GM12878 (cell line): ENCODE results near the gene LSP1. TPM values are rescaled to one million over a fixed set of nuclear protein-coding genes. Genes with fewer than 3 reads are reported as not detected.

Experiments
- ATAC-seq: fragments of 200-7000 bp; cut with Tn5 transposase; 3 replicates; pipeline ENCODE4 v1.9.1; 2020; ENCODE audit warnings: mild to moderate bottlenecking, moderate library complexity
- BruUV-seq: library from RNA; stranded (reverse); fragments of 400-500 nt; replicated peaks from 2 replicates; lab custom pipeline; 2021; lab: Mats Ljungman, UMichigan
- CTCF ChIA-PET: fragments of 300-600 bp; sonication (Branson Sonifier 250); formaldehyde crosslinking; extraction: SDS; loops from one replicate; lab custom pipeline; 2021; ENCODE audit warnings: inconsistent platforms; lab: Yijun Ruan, JAX
- POLR2A ChIA-PET: fragments of 350-600 bp; formaldehyde crosslinking; extraction: SDS; loops from one replicate; lab custom pipeline; 2021; ENCODE audit warnings: inconsistent platforms; lab: Charles Lee
- RAD21 ChIA-PET: fragments of 300-600 bp; sonication (Branson Sonifier 250); formaldehyde crosslinking; loops from one replicate; lab custom pipeline; 2023; ENCODE audit warnings: antibody characterized with exemption; ENCODE audit not compliant: unreplicated experiment; lab: Charles Lee
- SMC1A ChIA-PET: fragments of 300-600 bp; sonication (Branson Sonifier 250); formaldehyde crosslinking; loops from one replicate; lab custom pipeline; 2023; ENCODE audit not compliant: unreplicated experiment, uncharacterized antibody; lab: Charles Lee
- DNase-seq: peaks from one replicate; pipeline ENCODE4 v3.0.0-alpha.2; 2011; ENCODE audit warnings: low read depth, low spot score
- FAIRE-seq: peaks from 3 replicates; lab custom pipeline; 2011; peaks lifted over from hg19 to GRCh38; lab: Jason Lieb, UNC
- H2AFZ ChIP-seq: 2 replicates; pipeline ENCODE4 v1.6.0; 2011; ENCODE audit warnings: low read depth, low read length, control low read depth; ENCODE audit not compliant: control insufficient read depth
- H3K27ac ChIP-seq: 2 replicates; pipeline ENCODE4 v1.5.1; 2011; ENCODE audit warnings: control low read depth; ENCODE audit not compliant: control insufficient read depth, insufficient read depth
- H3K27me3 ChIP-seq, 2 experiments: replicated peaks in 1 of 2; 2 replicates each; pipeline versions ENCODE4 v1.6.0 to v1.6.1; 2011; ENCODE audit warnings: low read length in 1 of 2; ENCODE audit not compliant: control insufficient read depth in 2 of 2, insufficient read depth in 2 of 2
- H3K36me3 ChIP-seq, 2 experiments: 2 replicates each; pipeline ENCODE4 v1.5.1; 2011; ENCODE audit warnings: low read length in 1 of 2; ENCODE audit not compliant: control insufficient read depth in 2 of 2, insufficient read depth in 2 of 2
- H3K4me1 ChIP-seq: 2 replicates; pipeline ENCODE4 v1.6.1; 2011; ENCODE audit warnings: mild to moderate bottlenecking, low read length, moderate library complexity, mixed read lengths; ENCODE audit not compliant: control insufficient read depth, insufficient read depth
- H3K4me2 ChIP-seq: 2 replicates; pipeline ENCODE4 v1.6.0; 2011; ENCODE audit warnings: control low read depth; ENCODE audit not compliant: control insufficient read depth, insufficient read depth
- H3K4me3 ChIP-seq: fragments of 200-600 bp; sonication (generic); 2 replicates; pipeline ENCODE4 v1.5.1; 2016
- H3K79me2 ChIP-seq: 2 replicates; pipeline ENCODE4 v1.6.0; 2011; ENCODE audit warnings: low read length; ENCODE audit not compliant: control insufficient read depth, insufficient read depth
- H3K9ac ChIP-seq: 2 replicates; pipeline ENCODE4 v1.8.0; 2011; ENCODE audit warnings: low read length, control low read depth, mixed read lengths; ENCODE audit not compliant: control insufficient read depth, insufficient read depth
- H3K9me3 ChIP-seq: replicated peaks from 3 replicates; pipeline ENCODE4 v1.5.1; 2011; ENCODE audit warnings: mild to moderate bottlenecking, low read length; ENCODE audit not compliant: control insufficient read depth, insufficient read depth
- H4K20me1 ChIP-seq: 2 replicates; pipeline ENCODE4 v1.6.0; 2011; ENCODE audit not compliant: control insufficient read depth, insufficient read depth
- CEBPZ ChIP-seq: fragments of 150-350 bp; IDR thresholded peaks from 2 replicates; pipeline ENCODE4 v1.6.1; 2016; ENCODE audit warnings: low read depth, low read length
- CUX1 ChIP-seq: IDR thresholded peaks from 2 replicates; pipeline ENCODE4 v1.6.1; 2012; ENCODE audit warnings: improper control_type of control experiment, low read depth, low read length; ENCODE audit not compliant: insufficient replicate concordance
- JUND ChIP-seq: IDR thresholded peaks from 2 replicates; pipeline ENCODE4 v1.6.1; 2012; ENCODE audit warnings: low read depth, mild to moderate bottlenecking, low read length, improper control_type of control experiment, moderate library complexity
- KAT2A ChIP-seq: conservative IDR thresholded peaks from 2 replicates; pipeline ENCODE4 v1.6.1; 2011; ENCODE audit warnings: low read depth, low read length; ENCODE audit not compliant: control insufficient read depth
- MTA2 ChIP-seq: fragments of 450-650 bp; IDR thresholded peaks from 2 replicates; pipeline ENCODE4 v1.6.1; 2016; ENCODE audit warnings: low read depth, mild to moderate bottlenecking, moderate library complexity
- MXI1 ChIP-seq: fragments of 150-350 bp; IDR thresholded peaks from 2 replicates; pipeline ENCODE4 v1.6.1; 2011; ENCODE audit warnings: low read depth, mild to moderate bottlenecking, inconsistent platforms, low read length, improper control_type of control experiment
- WGBS: methylation state at CpG from one replicate; pipeline ENCODE4 v1.1.6; 2016; ENCODE audit warnings: low lambda C conversion rate; ENCODE audit not compliant: insufficient replicate concordance, insufficient coverage; ENCODE audit errors: missing lambda C conversion rate; 5-methylcytosine and 5-hydroxymethylcytosine counted together
- in situ Hi-C: fragments of 300-500 bp; cut with MboI; formaldehyde crosslinking; loops from 9 replicates; pipeline ENCODE4 v1.14.3; 2018; ENCODE audit warnings: mixed read lengths
- intact Hi-C: fragments of 100-400 bp; cut with micrococcal nuclease; formaldehyde crosslinking; loops from one replicate; pipeline ENCODE4 v1.14.2; 2022; ENCODE audit not compliant: unreplicated experiment
- polyA plus RNA-seq, 11 experiments: library from polyadenylated mRNA; depleted of rRNA in 4 of 11; unstranded in 6 of 11; stranded (reverse) in 5 of 11; fragments of >200 nt; fragmentation: Nextera tagmentation in 4 of 11; fragmentation: Illumina TruSeq in 1 of 11; extraction: Ambion mirVana in 4 of 11; extraction: Trizol in 1 of 11; gene quantifications; 1 replicate in 1 of 11; 2 replicates in 10 of 11; pipeline versions ENCODE4 v1.2.1 to v1.2.3, GENCODE V29; 2011 to 2016; ENCODE audit warnings: inconsistent platforms in 2 of 11, missing spikeins in 2 of 11, low read depth in 1 of 11
- total RNA-seq, 4 experiments: library from RNA; depleted of rRNA in 3 of 4; stranded (reverse); fragments of >200 nt in 3 of 4; fragmentation: Illumina TruSeq in 1 of 4; extraction: Trizol in 1 of 4; gene quantifications; 2 replicates each; pipeline versions ENCODE4 v1.2.1 to v1.2.3, GENCODE V29; 2013 to 2021
- TF ChIP-seq, protein P1 (sequence below): fragments of 450-650 bp; formaldehyde crosslinking; IDR thresholded peaks from 2 replicates; pipeline ENCODE4 v1.5.0; 2022; ENCODE audit warnings: mild to moderate bottlenecking, missing genetic modification characterization

The LSP1 gene
- total and polyA plus RNA-seq, 10 of the 15 experiments (the other 5 are each of a cell fraction or from before 2014, with no cell fraction given), result 19.2 to 488 (median 369) TPM

GRCh38 chr11:1920909-1921573, 68.2 kb downstream of the LSP1 start:
- no peak for TF ChIP-seq CUX1
- TF ChIP-seq, protein P1, sequence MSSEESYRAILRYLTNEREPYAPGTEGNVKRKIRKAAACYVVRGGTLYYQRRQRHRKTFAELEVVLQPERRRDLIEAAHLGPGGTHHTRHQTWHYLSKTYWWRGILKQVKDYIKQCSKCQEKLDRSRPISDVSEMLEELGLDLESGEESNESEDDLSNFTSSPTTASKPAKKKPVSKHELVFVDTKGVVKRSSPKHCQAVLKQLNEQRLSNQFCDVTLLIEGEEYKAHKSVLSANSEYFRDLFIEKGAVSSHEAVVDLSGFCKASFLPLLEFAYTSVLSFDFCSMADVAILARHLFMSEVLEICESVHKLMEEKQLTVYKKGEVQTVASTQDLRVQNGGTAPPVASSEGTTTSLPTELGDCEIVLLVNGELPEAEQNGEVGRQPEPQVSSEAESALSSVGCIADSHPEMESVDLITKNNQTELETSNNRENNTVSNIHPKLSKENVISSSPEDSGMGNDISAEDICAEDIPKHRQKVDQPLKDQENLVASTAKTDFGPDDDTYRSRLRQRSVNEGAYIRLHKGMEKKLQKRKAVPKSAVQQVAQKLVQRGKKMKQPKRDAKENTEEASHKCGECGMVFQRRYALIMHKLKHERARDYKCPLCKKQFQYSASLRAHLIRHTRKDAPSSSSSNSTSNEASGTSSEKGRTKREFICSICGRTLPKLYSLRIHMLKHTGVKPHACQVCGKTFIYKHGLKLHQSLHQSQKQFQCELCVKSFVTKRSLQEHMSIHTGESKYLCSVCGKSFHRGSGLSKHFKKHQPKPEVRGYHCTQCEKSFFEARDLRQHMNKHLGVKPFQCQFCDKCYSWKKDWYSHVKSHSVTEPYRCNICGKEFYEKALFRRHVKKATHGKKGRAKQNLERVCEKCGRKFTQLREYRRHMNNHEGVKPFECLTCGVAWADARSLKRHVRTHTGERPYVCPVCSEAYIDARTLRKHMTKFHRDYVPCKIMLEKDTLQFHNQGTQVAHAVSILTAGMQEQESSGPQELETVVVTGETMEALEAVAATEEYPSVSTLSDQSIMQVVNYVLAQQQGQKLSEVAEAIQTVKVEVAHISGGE (CRISPR knock-in tag), result no peak
- TF ChIP-seq MXI1, result no peak
- TF ChIP-seq CEBPZ, result no peak
- TF ChIP-seq MTA2, result no peak
- no peak for TF ChIP-seq JUND
- no peak for TF ChIP-seq KAT2A
- no peaks in the 10 kb centered on the region; a peak in 1 of 4 replicates for H3K27me3 ChIP-seq
- 26% methylated on average over 21 of the region's 21 CpGs for WGBS
- H3K4me3 ChIP-seq, result no peak overlapping the region
- DNase-seq, result no peak
- H4K20me1 ChIP-seq, result no peaks in the 10 kb centered on the region
- H2AFZ ChIP-seq, result no peak overlapping the region
- H3K9me3 ChIP-seq, result no peaks in the 10 kb centered on the region
- intact Hi-C loops, result no loop called here
- RAD21 ChIA-PET, result interaction anchor here (1.1 kb wide), 1 partner anchor 88 kb away, joined by 3 read pairs; no protein-coding TSS in a partner anchor
- no peaks in the 10 kb centered on the region for H3K36me3 ChIP-seq
- CTCF ChIA-PET, result interaction anchor here (0.6 to 2.0 kb wide), 6 partner anchors 8 to 268 kb away, joined by 3 to 9 read pairs (median 4); no protein-coding TSS in a partner anchor
- ATAC-seq, result no peak
- FAIRE-seq, result no peak
- H3K4me1 ChIP-seq, result no peaks in the 10 kb centered on the region
- no peak overlapping the region for H3K9ac ChIP-seq
- no peak overlapping the region for H3K27ac ChIP-seq
- no peak overlapping the region for H3K4me2 ChIP-seq
- no peaks in the 10 kb centered on the region for H3K79me2 ChIP-seq
- SMC1A ChIA-PET, result interaction anchor here (1.0 kb wide), 1 partner anchor 88 kb away, joined by 3 read pairs; no protein-coding TSS in a partner anchor
- POLR2A ChIA-PET, result no interaction called here
- in situ Hi-C loops, result no loop called here
- BruUV-seq, result no TSS peak
